ENCODE measurements around the gene BEAN1.
"Not testable (repeated sequence)": the region's sequence is repeated elsewhere in the genome, so short reads cannot be mapped to it uniquely, and the experiment has no call there.

Gene BEAN1

GRCh38 chr16:66487580-66488275, 60.6 kb downstream of the BEAN1 start:
- DNase-seq = no peak

GRCh38 chr16:66488505-66488904, 61.4 kb downstream of the BEAN1 start:
- no peak for DNase-seq

GRCh38 chr16:66489385-66489784, 62.3 kb downstream of the BEAN1 start:
- DNase-seq = no peak

GRCh38 chr16:66489818-66490217, 62.7 kb downstream of the BEAN1 start:
- DNase-seq = no peak

- no peak for DNase-seq
Measured at GRCh38 chr16:66490774-66491715, 64.0 kb downstream of the BEAN1 start.

- DNase-seq = no peak
Measured at GRCh38 chr16:66491716-66492064, 64.6 kb downstream of the BEAN1 start.

- no peak for DNase-seq
Measured at GRCh38 chr16:66493490-66494401, 66.7 kb downstream of the BEAN1 start.

GRCh38 chr16:66494916-66495315, 67.8 kb downstream of the BEAN1 start:
- no peak for DNase-seq

- no peak for DNase-seq
Measured at GRCh38 chr16:66495440-66495839, 68.3 kb downstream of the BEAN1 start.

GRCh38 chr16:66496226-66496625, 69.1 kb downstream of the BEAN1 start:
- not testable (repeated sequence) for DNase-seq

- not testable (repeated sequence) for DNase-seq
Measured at GRCh38 chr16:66497921-66498320, 70.8 kb downstream of the BEAN1 start.

GRCh38 chr16:66501563-66501962, 74.5 kb downstream of the BEAN1 start:
- not testable (repeated sequence) for DNase-seq

GRCh38 chr16:66502020-66502913, 75.2 kb downstream of the BEAN1 start:
- DNase-seq = peak; percentile 28

GRCh38 chr16:66503030-66503429, 75.9 kb downstream of the BEAN1 start:
- DNase-seq = no peak

- DNase-seq = no peak
Measured at GRCh38 chr16:66503612-66504011, 76.5 kb downstream of the BEAN1 start.

- DNase-seq = no peak
Measured at GRCh38 chr16:66507731-66508239, 80.7 kb downstream of the BEAN1 start.

- no peak for DNase-seq
Measured at GRCh38 chr16:66508248-66508913, 81.3 kb downstream of the BEAN1 start.

- DNase-seq = no peak
Measured at GRCh38 chr16:66508914-66509496, 81.9 kb downstream of the BEAN1 start.

GRCh38 chr16:66509576-66509975, 82.5 kb downstream of the BEAN1 start:
- no peak for DNase-seq

- DNase-seq = no peak
Measured at GRCh38 chr16:66510298-66510697, 83.2 kb downstream of the BEAN1 start.
